ENCODE results near the gene COG5. TPM values are rescaled to one million over a fixed set of nuclear protein-coding genes. Genes with fewer than 3 reads are reported as not detected.
A peak's percentile ranks its signal among the peaks of the same experiment; 100 is the strongest.

Gene COG5
- polyA plus RNA-seq, 1 of the 3 experiments (the other 2 are of a cell fraction), result 21.2 TPM

DNA sequence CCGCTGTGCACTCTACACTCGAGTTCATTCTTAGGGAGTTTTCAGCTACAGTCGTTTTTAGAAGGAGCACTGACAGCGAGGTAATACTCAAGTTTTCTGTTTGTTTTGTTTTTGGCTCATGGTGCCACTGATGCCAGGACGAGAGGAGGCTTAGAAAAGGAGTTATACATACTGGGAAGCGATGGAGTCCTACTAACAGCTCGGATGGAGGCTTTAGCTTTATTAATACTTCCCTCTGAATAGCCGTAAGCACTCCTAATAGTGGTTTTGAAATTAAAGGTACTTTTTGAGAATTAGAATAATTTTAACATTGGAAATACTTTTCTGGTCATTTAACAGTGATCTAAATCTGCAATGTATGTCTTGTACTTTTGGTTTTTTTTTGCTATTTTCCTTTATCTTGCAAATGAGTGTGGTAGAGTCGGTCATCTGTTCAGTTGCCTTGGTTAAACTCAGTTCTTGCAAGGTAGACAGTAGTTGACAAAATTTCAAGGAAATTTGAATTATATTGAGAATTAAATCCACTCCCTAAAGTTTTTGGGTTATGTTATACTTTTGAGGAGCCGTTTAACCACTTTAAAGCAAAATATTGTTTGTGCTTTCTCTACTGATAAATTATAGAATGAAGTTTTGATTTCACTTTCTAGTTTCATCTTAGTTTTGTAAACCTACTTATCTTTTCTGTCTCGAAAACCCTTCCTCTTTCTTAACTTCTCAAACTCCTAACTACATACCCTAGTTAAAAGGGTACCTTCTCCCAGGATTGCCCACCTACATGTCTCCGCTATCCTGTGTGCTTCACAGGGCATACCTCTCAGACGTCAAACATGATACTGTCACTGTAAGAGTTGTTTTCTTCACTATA lies 393.4 kb downstream of the COG5 start:
- Histone ChIP-seq H2AFZ (ENCODE audit: low read depth) (peak overlapping the region; percentile 1; the same call in 1 of the 2 replicates), H3F3A (replicated peaks; ENCODE audit: insufficient read depth) (peaks cover 21% of the 10 kb centered on the region), H4K20me1 (ENCODE audit: insufficient read depth) (peaks cover 53% of the 10 kb centered on the region), H3K4me1 (ENCODE audit: control insufficient read depth in 1 of 2, insufficient read depth in 2 of 2, low read depth in 1 of 2, low read length in 1 of 2) (peaks cover 0 to 13% of the 10 kb centered on the region in 2 experiments; a peak in 2 of 4 replicates), H3K36me3 (replicated peaks in 1 of 2; ENCODE audit: control insufficient read depth in 1 of 2, insufficient read depth in 2 of 2, low read length in 1 of 2) (peaks cover 9 to 11% of the 10 kb centered on the region in 2 experiments), H3K9ac (peak overlapping the region; percentile 89), H3K4me3 (ENCODE audit: low read depth in 2 of 2, low read length in 1 of 2) (peak overlapping the region; percentile 87 to 89), H3K9me2 (no peaks in the 10 kb centered on the region), H3K27me3 (ENCODE audit: insufficient read depth) (no peaks in the 10 kb centered on the region), H3K4me2 (peak overlapping the region; percentile 81), H3K79me2 (ENCODE audit: insufficient read depth) (peaks cover 54% of the 10 kb centered on the region), H3K27ac (ENCODE audit: low read depth in 2 of 2, low read length in 1 of 2) (peak overlapping the region; percentile 86 to 88), H3K9me3 (no peaks in the 10 kb centered on the region)
- TF ChIP-seq, protein P1, sequence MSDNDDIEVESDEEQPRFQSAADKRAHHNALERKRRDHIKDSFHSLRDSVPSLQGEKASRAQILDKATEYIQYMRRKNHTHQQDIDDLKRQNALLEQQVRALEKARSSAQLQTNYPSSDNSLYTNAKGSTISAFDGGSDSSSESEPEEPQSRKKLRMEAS (IDR thresholded peaks at IDR 0.05; ENCODE audit: low read depth), result no peak; the same call in 1 of the 2 replicates
- TF ChIP-seq FOXM1 (IDR thresholded peaks at IDR 0.05; ENCODE audit: low read depth) (no peak), RXRA (IDR thresholded peaks at IDR 0.05; ENCODE audit: borderline replicate concordance, low read depth) (no peak), ELF1 (IDR thresholded peaks at IDR 0.05) (no peak), FOSL2 (IDR thresholded peaks at IDR 0.05; ENCODE audit: borderline replicate concordance, low read depth) (no peak), NRF1 (IDR thresholded peaks at IDR 0.05; ENCODE audit: low read depth, low read length) (no peak), NFIC (IDR thresholded peaks at IDR 0.05; ENCODE audit: borderline replicate concordance) (no peak)
- 14% methylated on average over 13 of the region's 13 CpGs for WGBS (ENCODE audit: low lambda C conversion rate)
- ChIA-PET POLR2A (interaction anchor here (1.0 to 3.2 kb wide), 3 partner anchors 31 to 573 kb away, joined by 3 to 19 read pairs (median 7); partner anchors contain the start of gene CBLL1), CTCF (interaction anchor here (0.6 to 6.3 kb wide), 7 partner anchors 8 to 585 kb away, joined by 3 to 77 read pairs (median 3); no protein-coding TSS in a partner anchor)
- no peak for DNase-seq

DNA sequence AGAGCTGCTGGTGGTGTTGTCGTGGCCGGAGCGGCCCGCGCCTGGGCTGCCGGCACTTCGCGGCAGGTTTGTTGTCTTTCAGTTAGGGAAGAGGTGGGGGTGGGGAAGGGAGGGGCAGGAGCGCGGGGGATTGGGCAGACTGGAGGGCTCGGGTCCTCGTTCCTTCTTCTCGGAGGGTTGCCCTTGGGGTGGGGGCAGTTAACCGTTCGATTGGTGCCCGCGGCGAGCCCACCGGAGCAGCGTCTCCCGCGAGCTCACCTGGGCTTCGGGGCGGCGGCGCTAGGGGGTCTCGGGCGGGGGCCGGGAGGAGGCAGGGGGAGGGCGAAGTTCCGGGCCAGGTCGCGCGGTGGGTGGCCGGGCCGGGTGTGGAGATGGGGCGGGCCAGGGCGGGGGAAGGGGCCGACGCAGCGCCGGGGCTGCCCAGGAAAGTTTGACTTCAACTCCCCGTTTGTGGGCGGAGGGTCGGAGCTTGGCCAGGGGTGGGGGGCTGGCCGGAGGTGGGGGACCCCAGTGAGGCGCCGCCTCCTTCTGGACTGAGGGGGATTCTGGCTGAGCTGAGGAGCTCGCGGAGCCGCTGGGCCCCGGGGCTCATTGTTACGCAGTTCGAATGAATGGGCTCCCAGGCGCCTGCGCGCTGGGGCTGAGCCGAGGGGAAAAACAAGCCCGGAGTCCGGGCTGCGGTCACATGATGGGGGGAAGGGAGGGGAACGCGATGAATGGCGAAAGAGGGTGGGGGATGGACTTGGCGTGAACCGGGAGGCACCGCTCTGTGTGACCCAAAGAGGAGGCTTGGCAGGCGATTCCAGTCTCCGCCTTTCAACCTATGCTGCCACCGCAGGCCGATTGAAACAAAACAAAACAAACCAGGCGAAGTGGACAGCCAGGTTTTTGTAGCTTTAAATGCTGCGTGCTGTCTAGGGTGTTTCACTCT lies 394.3 kb downstream of the COG5 start:
- Histone ChIP-seq H3K9me2 (no peaks in the 10 kb centered on the region), H3K9me3 (no peaks in the 10 kb centered on the region), H3K4me1 (ENCODE audit: control insufficient read depth in 1 of 2, insufficient read depth in 2 of 2, low read depth in 1 of 2, low read length in 1 of 2) (peaks cover 0 to 13% of the 10 kb centered on the region in 2 experiments; a peak in 2 of 4 replicates), H3K79me2 (ENCODE audit: insufficient read depth) (peaks cover 45% of the 10 kb centered on the region), H3K4me2 (peak overlapping the region; percentile 81), H2AFZ (ENCODE audit: low read depth) (peak overlapping the region; percentile 1; the same call in 1 of the 2 replicates), H3K27me3 (ENCODE audit: insufficient read depth) (no peaks in the 10 kb centered on the region), H3K4me3 (ENCODE audit: low read depth in 2 of 2, low read length in 1 of 2) (peak overlapping the region; percentile 87 to 89), H3K36me3 (replicated peaks in 1 of 2; ENCODE audit: control insufficient read depth in 1 of 2, insufficient read depth in 2 of 2, low read length in 1 of 2) (peaks cover 4 to 11% of the 10 kb centered on the region in 2 experiments), H3F3A (replicated peaks; ENCODE audit: insufficient read depth) (peaks cover 21% of the 10 kb centered on the region), H4K20me1 (ENCODE audit: insufficient read depth) (peaks cover 44% of the 10 kb centered on the region), H3K9ac (peak overlapping the region; percentile 89), H3K27ac (ENCODE audit: low read depth in 2 of 2, low read length in 1 of 2) (peak overlapping the region; percentile 86 to 88)
- under 1% methylated on average over 54 of the region's 73 CpGs for WGBS (ENCODE audit: low lambda C conversion rate)
- DNase-seq, result peak; percentile 94
- POLR2A ChIA-PET, result interaction anchor here (0.5 to 3.2 kb wide), 8 partner anchors 11 to 601 kb away, joined by 3 to 19 read pairs (median 4); partner anchors contain the start of genes CBLL1, COG5, DUS4L and GPR22
- CTCF ChIA-PET, result interaction anchor here (0.6 to 6.3 kb wide), 10 partner anchors 9 to 705 kb away, joined by 3 to 77 read pairs (median 4); no protein-coding TSS in a partner anchor
- TF ChIP-seq JUND (IDR thresholded peaks at IDR 0.05) (peak; percentile 45; the same call in 1 of the 2 replicates), FOXJ3 (CRISPR knock-in tag; IDR thresholded peaks at IDR 0.05) (peak; percentile 67), RXRA (IDR thresholded peaks at IDR 0.05; ENCODE audit: borderline replicate concordance, low read depth) (peak; percentile 78; the same call in 1 of the 2 replicates), POLR2AphosphoS5 (IDR thresholded peaks at IDR 0.05; ENCODE audit: low read depth, low read length) (peak; percentile 91), EP300 (IDR thresholded peaks at IDR 0.05; ENCODE audit: borderline replicate concordance in 1 of 2, low read depth in 1 of 2, low read length in 1 of 2) (peak; percentile 69 to 75; a peak in 3 of 4 replicates), TCF12 (IDR thresholded peaks at IDR 0.05) (peak; percentile 74), MXI1 (IDR thresholded peaks at IDR 0.05; ENCODE audit: low read depth, low read length) (peak; percentile 96), SMC3 (IDR thresholded peaks at IDR 0.05; ENCODE audit: low read depth, low read length) (no peak), RFX5 (IDR thresholded peaks at IDR 0.05; ENCODE audit: low read length) (no peak), NRF1 (IDR thresholded peaks at IDR 0.05; ENCODE audit: low read depth, low read length) (peak; percentile 90), CHD2 (IDR thresholded peaks at IDR 0.05; ENCODE audit: low read length, partially characterized antibody) (peak; percentile 99), YY1 (IDR thresholded peaks at IDR 0.05; ENCODE audit: low read depth) (peak; percentile 71; the same call in 1 of the 2 replicates), MEF2A (IDR thresholded peaks at IDR 0.05; ENCODE audit: borderline replicate concordance, low read depth) (no peak)
- TF ChIP-seq, protein P2, sequence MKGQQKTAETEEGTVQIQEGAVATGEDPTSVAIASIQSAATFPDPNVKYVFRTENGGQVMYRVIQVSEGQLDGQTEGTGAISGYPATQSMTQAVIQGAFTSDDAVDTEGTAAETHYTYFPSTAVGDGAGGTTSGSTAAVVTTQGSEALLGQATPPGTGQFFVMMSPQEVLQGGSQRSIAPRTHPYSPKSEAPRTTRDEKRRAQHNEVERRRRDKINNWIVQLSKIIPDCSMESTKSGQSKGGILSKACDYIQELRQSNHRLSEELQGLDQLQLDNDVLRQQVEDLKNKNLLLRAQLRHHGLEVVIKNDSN (IDR thresholded peaks at IDR 0.05; ENCODE audit: borderline replicate concordance, low read depth), result peak; percentile 99
- TF ChIP-seq, protein P3, sequence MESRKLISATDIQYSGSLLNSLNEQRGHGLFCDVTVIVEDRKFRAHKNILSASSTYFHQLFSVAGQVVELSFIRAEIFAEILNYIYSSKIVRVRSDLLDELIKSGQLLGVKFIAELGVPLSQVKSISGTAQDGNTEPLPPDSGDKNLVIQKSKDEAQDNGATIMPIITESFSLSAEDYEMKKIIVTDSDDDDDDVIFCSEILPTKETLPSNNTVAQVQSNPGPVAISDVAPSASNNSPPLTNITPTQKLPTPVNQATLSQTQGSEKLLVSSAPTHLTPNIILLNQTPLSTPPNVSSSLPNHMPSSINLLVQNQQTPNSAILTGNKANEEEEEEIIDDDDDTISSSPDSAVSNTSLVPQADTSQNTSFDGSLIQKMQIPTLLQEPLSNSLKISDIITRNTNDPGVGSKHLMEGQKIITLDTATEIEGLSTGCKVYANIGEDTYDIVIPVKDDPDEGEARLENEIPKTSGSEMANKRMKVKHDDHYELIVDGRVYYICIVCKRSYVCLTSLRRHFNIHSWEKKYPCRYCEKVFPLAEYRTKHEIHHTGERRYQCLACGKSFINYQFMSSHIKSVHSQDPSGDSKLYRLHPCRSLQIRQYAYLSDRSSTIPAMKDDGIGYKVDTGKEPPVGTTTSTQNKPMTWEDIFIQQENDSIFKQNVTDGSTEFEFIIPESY (IDR thresholded peaks at IDR 0.05; ENCODE audit: borderline replicate concordance, low read depth), result peak; percentile 80
- TF ChIP-seq, protein P1 (IDR thresholded peaks at IDR 0.05; ENCODE audit: low read depth), result peak; percentile 91

All from SK-N-SH (cell line).